Measurements from ENCODE around the gene TPCN2. TPM values are rescaled to one million over a fixed set of nuclear protein-coding genes. Genes with fewer than 3 reads are reported as not detected.

The TPCN2 gene
- total and polyA plus RNA-seq, 4 donors: 8.7 to 25.9 (median 15.3) TPM

DNA sequence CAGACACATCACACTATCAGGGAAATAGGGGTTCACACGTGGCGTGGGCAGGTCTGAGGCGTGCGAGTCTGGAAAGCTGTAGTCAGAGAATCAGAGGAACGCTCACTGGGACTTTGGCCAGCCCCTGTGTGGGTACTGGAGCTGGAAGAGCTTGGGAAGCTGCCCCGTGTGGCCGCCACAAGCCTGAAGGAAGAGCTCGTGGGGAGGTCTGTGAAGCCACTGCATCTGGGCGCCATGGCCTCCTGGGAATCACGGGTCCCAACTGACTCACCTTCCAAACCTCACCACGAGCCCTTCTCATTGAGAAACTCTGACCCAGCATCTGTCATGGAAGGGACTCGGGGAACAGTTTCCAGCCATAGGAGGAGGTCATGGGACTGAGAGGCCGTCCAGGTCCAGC, 29.8 kb upstream of the TPCN2 start:
- H3K9me3 ChIP-seq (ENCODE audit: control insufficient read depth, insufficient read depth, low read length): no peaks in the 10 kb centered on the region
- DNase-seq (ENCODE audit: low read depth in 4 of 6, low spot score in 6 of 6): no peak
- no peak overlapping the region for H3K4me3 ChIP-seq (ENCODE audit: low read depth, low read length)
- peaks cover 7% of the 10 kb centered on the region for H3K27me3 ChIP-seq (ENCODE audit: control insufficient read depth, insufficient read depth, low read length)
- H3K27ac ChIP-seq (ENCODE audit: low read depth, low read length): no peak overlapping the region
- H3K4me1 ChIP-seq (ENCODE audit: control insufficient read depth, insufficient read depth, low read length): peaks cover 11% of the 10 kb centered on the region
- no peaks in the 10 kb centered on the region for H3K36me3 ChIP-seq (ENCODE audit: control insufficient read depth, insufficient read depth, low read length)
- 74% methylated on average over 3 of the region's 13 CpGs for WGBS (ENCODE audit: insufficient coverage)

DNA sequence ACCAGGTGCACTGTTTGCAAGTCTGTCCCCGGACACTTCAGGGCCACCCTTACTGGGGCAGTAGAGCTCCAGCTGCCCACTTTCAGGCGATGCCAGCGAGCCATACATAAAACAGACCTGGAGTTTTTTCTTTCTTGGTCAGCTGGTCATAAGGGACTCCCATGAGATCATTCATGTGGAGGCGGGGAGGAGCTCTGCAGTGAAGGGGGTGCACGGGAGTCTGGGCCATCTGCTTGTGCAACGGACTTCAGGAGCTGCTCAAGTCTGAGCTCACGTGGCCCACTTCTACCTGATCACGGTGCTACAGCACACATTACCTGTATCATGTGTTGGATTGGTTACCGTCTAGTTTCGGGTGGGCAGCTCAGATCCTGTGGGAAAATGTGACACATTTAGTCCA, 26.5 kb upstream of the TPCN2 start:
- Histone ChIP-seq H3K27ac (ENCODE audit: low read depth, low read length) (no peak overlapping the region), H3K4me1 (ENCODE audit: control insufficient read depth, insufficient read depth, low read length) (no peaks in the 10 kb centered on the region), H3K9me3 (ENCODE audit: control insufficient read depth, insufficient read depth, low read length) (no peaks in the 10 kb centered on the region), H3K36me3 (ENCODE audit: control insufficient read depth, insufficient read depth, low read length) (no peaks in the 10 kb centered on the region), H3K27me3 (ENCODE audit: control insufficient read depth, insufficient read depth, low read length) (no peaks in the 10 kb centered on the region), H3K4me3 (ENCODE audit: low read depth, low read length) (no peak overlapping the region)
- WGBS (ENCODE audit: insufficient coverage): 87% methylated on average over 8 of the region's 10 CpGs
- DNase-seq (ENCODE audit: low read depth in 4 of 6, low spot score in 6 of 6): no peak

DNA sequence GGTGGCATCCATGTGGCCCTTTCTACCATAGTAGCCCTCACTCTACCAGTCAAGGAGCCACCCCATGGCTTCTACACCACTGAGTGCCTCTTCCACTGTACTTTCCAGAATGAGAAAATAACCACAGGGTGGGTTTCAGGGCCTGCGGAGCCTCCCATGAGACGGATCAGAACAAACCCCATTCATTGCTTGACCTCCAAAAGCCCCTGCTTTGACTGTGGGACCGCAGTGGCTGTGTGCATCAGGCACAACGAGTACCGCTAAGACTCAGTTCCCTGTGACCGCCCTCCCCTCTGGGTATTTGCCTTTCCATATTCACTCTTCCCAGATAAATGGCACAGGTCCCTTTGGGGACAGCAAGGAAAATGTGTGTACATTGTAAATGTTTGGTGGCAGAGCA, 24.2 kb upstream of the TPCN2 start:
- 75% methylated on average over 5 of the region's 6 CpGs for WGBS (ENCODE audit: insufficient coverage)
- Histone ChIP-seq H3K27me3 (ENCODE audit: control insufficient read depth, insufficient read depth, low read length) (no peaks in the 10 kb centered on the region), H3K9me3 (ENCODE audit: control insufficient read depth, insufficient read depth, low read length) (no peaks in the 10 kb centered on the region), H3K27ac (ENCODE audit: low read depth, low read length) (no peak overlapping the region), H3K36me3 (ENCODE audit: control insufficient read depth, insufficient read depth, low read length) (no peaks in the 10 kb centered on the region), H3K4me3 (ENCODE audit: low read depth, low read length) (no peak overlapping the region), H3K4me1 (ENCODE audit: control insufficient read depth, insufficient read depth, low read length) (no peaks in the 10 kb centered on the region)
- no peak for DNase-seq (ENCODE audit: low read depth in 4 of 6, low spot score in 6 of 6)

DNA sequence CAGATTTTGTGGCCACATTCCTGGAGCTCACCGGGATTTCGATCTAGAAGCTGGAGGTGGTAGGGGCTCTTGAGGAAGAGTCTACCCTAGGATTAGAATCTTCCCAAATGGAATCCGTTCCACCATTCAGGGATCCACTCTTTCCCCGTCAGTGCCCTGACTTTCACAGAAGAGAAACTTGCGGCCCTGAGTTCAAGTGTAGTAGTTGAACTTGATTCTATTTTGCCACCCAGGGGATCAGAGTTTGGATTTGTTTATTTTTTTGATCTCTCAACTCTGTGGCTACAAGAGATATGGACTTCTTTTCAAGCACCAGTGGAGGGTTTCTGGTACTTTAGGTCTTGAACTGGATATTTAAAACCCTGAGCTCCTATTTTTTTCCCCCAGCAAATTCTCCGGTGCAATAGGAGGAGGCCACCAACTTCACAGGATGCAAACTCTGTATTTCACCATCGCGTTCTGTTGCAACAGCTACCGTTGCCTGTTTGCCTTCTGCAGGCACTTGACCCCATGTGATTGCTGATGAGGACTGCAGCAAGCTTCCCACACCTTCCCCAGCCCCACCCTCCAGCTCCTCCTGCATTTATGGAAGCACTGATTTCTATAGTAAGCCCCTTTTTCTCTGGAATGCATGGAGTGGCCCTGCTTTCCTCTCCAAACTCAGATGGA, 20.9 kb upstream of the TPCN2 start:
- H3K27ac ChIP-seq (ENCODE audit: low read depth, low read length): no peak overlapping the region
- no peak overlapping the region for H3K4me3 ChIP-seq (ENCODE audit: low read depth, low read length)
- no peaks in the 10 kb centered on the region for H3K4me1 ChIP-seq (ENCODE audit: control insufficient read depth, insufficient read depth, low read length)
- 79% methylated on average over 6 of the region's 9 CpGs for WGBS (ENCODE audit: insufficient coverage)
- DNase-seq (ENCODE audit: low read depth in 4 of 6, low spot score in 6 of 6): no peak
- no peaks in the 10 kb centered on the region for H3K27me3 ChIP-seq (ENCODE audit: control insufficient read depth, insufficient read depth, low read length)
- H3K9me3 ChIP-seq (ENCODE audit: control insufficient read depth, insufficient read depth, low read length): no peaks in the 10 kb centered on the region
- H3K36me3 ChIP-seq (ENCODE audit: control insufficient read depth, insufficient read depth, low read length): no peaks in the 10 kb centered on the region

DNA sequence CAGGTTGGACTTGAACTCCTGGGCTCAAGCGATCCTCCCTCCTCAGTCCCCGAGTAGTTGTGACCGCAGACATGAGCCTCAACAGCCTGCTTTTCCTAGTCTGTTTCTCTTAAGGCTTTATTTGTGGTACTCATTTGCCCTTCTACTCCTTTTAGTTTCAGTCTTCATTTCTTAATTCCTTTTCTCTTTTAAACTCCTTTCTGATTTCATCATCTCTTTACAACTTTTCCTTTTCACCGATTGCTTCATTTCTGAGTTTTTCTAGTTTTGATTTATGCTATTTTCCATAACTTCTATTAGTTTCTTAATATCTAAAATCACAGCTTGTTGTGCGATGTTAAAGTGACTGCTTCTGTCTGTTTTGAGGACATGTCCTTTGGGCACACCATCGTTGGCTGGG, 18.4 kb upstream of the TPCN2 start:
- WGBS (ENCODE audit: insufficient coverage): 86% methylated on average over 3 of the region's 6 CpGs
- no peak for DNase-seq (ENCODE audit: low read depth in 4 of 6, low spot score in 6 of 6)
- H3K27me3 ChIP-seq (ENCODE audit: control insufficient read depth, insufficient read depth, low read length): no peaks in the 10 kb centered on the region
- H3K9me3 ChIP-seq (ENCODE audit: control insufficient read depth, insufficient read depth, low read length): no peaks in the 10 kb centered on the region
- H3K4me3 ChIP-seq (ENCODE audit: low read depth, low read length): no peak overlapping the region
- H3K27ac ChIP-seq (ENCODE audit: low read depth, low read length): no peak overlapping the region
- H3K4me1 ChIP-seq (ENCODE audit: control insufficient read depth, insufficient read depth, low read length): peaks cover 16% of the 10 kb centered on the region
- no peaks in the 10 kb centered on the region for H3K36me3 ChIP-seq (ENCODE audit: control insufficient read depth, insufficient read depth, low read length)

DNA sequence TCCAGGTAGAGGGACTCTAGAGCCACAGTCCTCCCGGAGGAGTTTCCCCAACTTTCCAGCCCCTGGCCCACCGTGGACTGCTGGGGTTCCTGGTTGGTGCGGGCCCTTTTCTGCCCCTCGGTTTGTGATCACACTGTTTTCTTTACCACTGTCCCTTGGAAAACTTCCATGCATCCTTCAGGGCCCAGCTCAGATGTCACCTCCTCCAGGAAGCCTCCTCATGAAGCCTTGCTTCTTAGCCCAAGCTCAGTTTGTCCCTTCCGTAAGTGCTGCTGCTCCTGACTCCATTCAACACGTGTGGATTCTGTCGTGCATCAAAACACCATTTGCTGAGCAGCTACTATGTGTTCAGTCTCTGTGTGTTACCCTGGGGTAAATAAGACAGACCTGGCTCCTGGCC, 15.9 kb upstream of the TPCN2 start:
- Histone ChIP-seq H3K27ac (ENCODE audit: low read depth, low read length) (no peak overlapping the region), H3K36me3 (ENCODE audit: control insufficient read depth, insufficient read depth, low read length) (no peaks in the 10 kb centered on the region), H3K9me3 (ENCODE audit: control insufficient read depth, insufficient read depth, low read length) (no peaks in the 10 kb centered on the region), H3K27me3 (ENCODE audit: control insufficient read depth, insufficient read depth, low read length) (no peaks in the 10 kb centered on the region), H3K4me1 (ENCODE audit: control insufficient read depth, insufficient read depth, low read length) (peaks cover 35% of the 10 kb centered on the region), H3K4me3 (ENCODE audit: low read depth, low read length) (no peak overlapping the region)
- no peak for DNase-seq (ENCODE audit: low read depth in 4 of 6, low spot score in 6 of 6)
- 75% methylated on average over 7 of the region's 7 CpGs for WGBS (ENCODE audit: insufficient coverage)

DNA sequence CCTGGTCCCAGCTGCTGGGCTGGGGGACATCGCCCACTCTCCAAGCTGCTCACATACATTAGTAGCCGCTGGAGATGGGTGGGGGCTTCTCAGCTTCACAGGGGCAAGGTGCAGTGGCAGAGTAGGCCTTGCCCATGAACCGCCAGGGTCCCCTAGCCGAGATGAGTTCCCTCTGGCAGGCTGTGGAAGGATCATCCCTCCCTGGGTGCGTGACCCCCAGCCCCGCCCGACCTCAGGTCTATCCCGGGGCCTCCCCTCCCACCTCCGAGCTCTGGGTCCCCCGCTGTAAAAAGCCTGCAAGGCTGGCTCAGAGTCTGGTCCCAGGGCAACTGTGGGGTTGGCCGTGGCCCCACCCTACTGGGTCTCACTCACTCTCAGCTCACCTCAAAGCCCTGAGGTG, 15.3 kb upstream of the TPCN2 start:
- WGBS (ENCODE audit: insufficient coverage): 87% methylated on average over 11 of the region's 11 CpGs
- H3K27ac ChIP-seq (ENCODE audit: low read depth, low read length): no peak overlapping the region

DNA sequence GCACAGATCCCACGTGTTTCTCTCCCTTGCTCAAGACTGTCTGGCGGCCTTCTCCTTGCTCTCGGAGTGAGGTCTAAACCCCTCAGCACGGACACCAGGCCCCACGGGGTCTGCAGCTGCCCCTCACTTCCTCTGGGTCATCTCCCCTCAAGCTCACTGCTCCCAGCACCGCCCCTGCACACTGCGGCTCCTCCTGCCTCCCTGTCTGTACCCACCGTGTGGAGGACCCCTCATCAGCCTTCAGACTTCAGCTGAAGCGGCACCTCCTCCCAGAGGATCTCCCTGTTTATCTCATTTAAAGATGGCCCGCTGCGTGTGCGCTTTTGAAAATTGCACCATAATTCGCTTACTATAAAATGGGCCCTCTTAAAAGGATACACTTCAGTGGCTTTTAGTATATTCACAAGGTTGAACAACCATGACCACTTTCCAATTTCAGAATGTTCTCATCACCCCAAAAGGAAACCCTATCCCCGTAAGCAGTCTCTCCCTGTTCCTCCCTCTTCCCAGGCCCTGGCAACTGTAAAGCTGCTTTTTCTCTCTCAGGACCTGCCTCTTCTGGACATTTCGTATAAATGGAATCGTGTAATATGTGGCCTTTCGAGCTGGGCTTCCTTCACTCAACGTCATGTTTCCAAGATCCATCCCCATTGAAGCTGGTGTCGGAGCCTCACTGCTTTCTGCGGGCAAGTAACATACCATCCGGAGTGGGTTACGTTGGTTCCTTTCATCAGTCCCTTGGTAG, 14.4 kb upstream of the TPCN2 start:
- peaks cover 35% of the 10 kb centered on the region for H3K4me1 ChIP-seq (ENCODE audit: control insufficient read depth, insufficient read depth, low read length)
- H3K27me3 ChIP-seq (ENCODE audit: control insufficient read depth, insufficient read depth, low read length): no peaks in the 10 kb centered on the region
- no peak for DNase-seq (ENCODE audit: low read depth in 4 of 6, low spot score in 6 of 6)
- no peak overlapping the region for H3K4me3 ChIP-seq (ENCODE audit: low read depth, low read length)
- no peaks in the 10 kb centered on the region for H3K36me3 ChIP-seq (ENCODE audit: control insufficient read depth, insufficient read depth, low read length)
- WGBS (ENCODE audit: insufficient coverage): 83% methylated on average over 19 of the region's 22 CpGs
- H3K9me3 ChIP-seq (ENCODE audit: control insufficient read depth, insufficient read depth, low read length): no peaks in the 10 kb centered on the region
- H3K27ac ChIP-seq (ENCODE audit: low read depth, low read length): peak overlapping the region; percentile 16

More for the DNA sequence above, 15.3 kb upstream of the TPCN2 start:
- DNase-seq (ENCODE audit: low read depth in 4 of 6, low spot score in 6 of 6): no peak
- no peak overlapping the region for H3K4me3 ChIP-seq (ENCODE audit: low read depth, low read length)
- H3K9me3 ChIP-seq (ENCODE audit: control insufficient read depth, insufficient read depth, low read length): no peaks in the 10 kb centered on the region
- H3K27me3 ChIP-seq (ENCODE audit: control insufficient read depth, insufficient read depth, low read length): no peaks in the 10 kb centered on the region
- H3K36me3 ChIP-seq (ENCODE audit: control insufficient read depth, insufficient read depth, low read length): no peaks in the 10 kb centered on the region
- H3K4me1 ChIP-seq (ENCODE audit: control insufficient read depth, insufficient read depth, low read length): peaks cover 35% of the 10 kb centered on the region

DNA sequence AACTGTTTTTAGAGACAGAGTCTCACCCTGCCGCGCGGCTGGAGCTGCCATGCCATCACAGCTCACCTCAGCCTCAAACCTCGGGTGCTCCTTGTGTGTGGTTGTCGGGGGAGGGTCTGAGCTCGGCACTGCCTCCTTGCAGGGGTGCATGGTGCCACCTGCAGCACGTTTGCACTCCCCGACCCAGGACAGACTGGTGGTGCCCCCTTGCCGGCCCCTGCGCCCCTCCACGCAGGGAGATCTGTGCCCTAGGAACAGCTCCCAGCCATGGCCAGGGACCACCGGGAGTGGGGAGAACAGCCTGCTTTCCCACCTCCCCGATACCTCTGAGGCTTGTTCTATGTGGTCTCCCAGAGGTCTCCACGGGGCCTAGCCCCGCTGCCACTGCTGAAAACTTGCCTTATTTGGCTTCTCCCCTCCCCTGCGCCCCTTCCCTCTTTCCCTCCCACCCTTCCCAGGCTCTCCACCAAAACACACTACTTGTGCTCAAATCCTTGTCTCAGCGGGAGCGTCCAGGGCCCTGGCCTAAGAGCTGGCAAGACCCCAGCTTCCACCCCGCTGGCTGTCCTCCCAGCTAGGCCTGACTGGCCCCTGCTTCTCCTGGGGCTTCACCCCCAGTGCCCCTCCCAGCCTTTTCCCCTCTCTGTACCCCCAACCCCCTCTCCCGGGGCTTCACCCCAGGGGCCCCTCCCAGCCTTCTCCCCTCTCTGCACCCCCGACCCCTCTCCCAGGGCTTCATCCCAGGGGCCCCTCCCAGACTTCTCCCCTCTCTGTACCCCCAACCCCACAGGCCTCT, 13.4 kb upstream of the TPCN2 start:
- Histone ChIP-seq H3K27me3 (ENCODE audit: control insufficient read depth, insufficient read depth, low read length) (no peaks in the 10 kb centered on the region), H3K36me3 (ENCODE audit: control insufficient read depth, insufficient read depth, low read length) (no peaks in the 10 kb centered on the region), H3K4me3 (ENCODE audit: low read depth, low read length) (no peak overlapping the region), H3K9me3 (ENCODE audit: control insufficient read depth, insufficient read depth, low read length) (no peaks in the 10 kb centered on the region), H3K4me1 (ENCODE audit: control insufficient read depth, insufficient read depth, low read length) (peaks cover 35% of the 10 kb centered on the region), H3K27ac (ENCODE audit: low read depth, low read length) (peak overlapping the region; percentile 61)
- peak in 1 of 6 donors; percentile 71 for DNase-seq (ENCODE audit: low read depth in 4 of 6, low spot score in 6 of 6)
- 58% methylated on average over 21 of the region's 21 CpGs for WGBS (ENCODE audit: insufficient coverage)

Measured in spinal cord (tissue), 10 donors.